Measurements from ENCODE around the gene RGN. TPM values are rescaled to one million over a fixed set of nuclear protein-coding genes. Genes with fewer than 3 reads are reported as not detected.

The RGN gene
- polyA plus RNA-seq, 1 donor from 2014 or later = 1.5 TPM

DNA sequence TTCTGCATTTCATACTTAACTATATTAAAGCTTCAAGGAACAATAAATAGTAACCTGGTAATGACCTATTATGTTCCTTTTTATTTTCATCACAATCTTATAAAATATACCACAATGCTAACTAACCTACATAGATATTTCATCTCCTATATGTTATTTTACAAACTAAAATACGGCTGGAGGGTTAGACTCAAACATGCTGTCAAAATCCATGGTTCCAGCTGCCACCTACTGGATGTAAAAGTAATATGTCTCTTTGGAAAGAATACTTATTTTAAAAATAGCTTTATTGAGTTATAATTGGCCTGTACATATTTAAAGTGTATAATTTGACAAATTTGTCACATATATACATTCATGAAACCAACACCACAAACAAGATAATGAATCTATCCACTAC lies 15.0 kb downstream of the RGN start:
- Histone ChIP-seq H2AFZ (ENCODE audit: low read depth, low read length) (no peak overlapping the region), H3K9me2 (ENCODE audit: insufficient read depth, low read length) (no peaks in the 10 kb centered on the region), H3K27ac (ENCODE audit: low read length) (no peak overlapping the region), H3K9me3 (ENCODE audit: low read length) (no peaks in the 10 kb centered on the region), H3K79me2 (replicated peaks; ENCODE audit: insufficient read depth, low read length) (no peaks in the 10 kb centered on the region), H3K27me3 (ENCODE audit: insufficient read depth, low read depth, low read length) (no peaks in the 10 kb centered on the region), H3F3A (ENCODE audit: insufficient read depth, low read length, poor library complexity, severe bottlenecking) (no peaks in the 10 kb centered on the region), H3K4me3 (ENCODE audit: low read length) (no peak overlapping the region), H3K9ac (ENCODE audit: low read length) (no peak overlapping the region), H3K4me2 (ENCODE audit: low read length) (no peak overlapping the region), H3K36me3 (ENCODE audit: insufficient read depth, low read length) (no peaks in the 10 kb centered on the region), H4K20me1 (ENCODE audit: insufficient read depth) (no peaks in the 10 kb centered on the region)
- TF ChIP-seq SMC3 (conservative IDR thresholded peaks at IDR 0.05; ENCODE audit: poor library complexity) (peak; percentile 64), EP300 (conservative IDR thresholded peaks at IDR 0.05; ENCODE audit: poor library complexity, severe bottlenecking) (no peak), CTCF (IDR thresholded peaks at IDR 0.05; ENCODE audit: poor library complexity, severe bottlenecking) (peak; percentile 65), RAD21 (conservative IDR thresholded peaks at IDR 0.05) (peak; percentile 66), TAF1 (IDR thresholded peaks at IDR 0.05; ENCODE audit: low read depth) (no peak)

DNA sequence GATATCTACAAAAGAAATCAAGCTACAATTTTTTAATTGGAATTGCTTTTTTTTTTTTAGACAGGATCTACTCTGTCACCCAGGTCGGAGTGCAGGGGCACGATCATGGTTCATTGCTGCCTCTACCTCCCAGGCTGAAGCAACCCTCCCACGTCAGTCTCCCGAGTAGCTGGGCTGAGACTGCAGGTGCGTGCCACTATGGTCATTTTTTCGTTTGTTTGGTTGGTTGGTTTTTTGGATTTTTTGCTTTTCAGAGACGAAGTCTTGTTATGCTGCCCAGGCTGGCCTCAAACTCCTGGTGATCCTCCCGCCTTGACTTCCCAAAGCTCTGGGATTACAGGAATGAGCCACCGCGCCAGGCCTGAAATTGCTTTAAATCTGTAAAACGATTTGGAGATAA lies 15.6 kb downstream of the RGN start:
- no peak overlapping the region for H2AFZ ChIP-seq (ENCODE audit: low read depth, low read length)
- H3K36me3 ChIP-seq (ENCODE audit: insufficient read depth, low read length) = no peaks in the 10 kb centered on the region
- TF ChIP-seq TAF1 (IDR thresholded peaks at IDR 0.05; ENCODE audit: low read depth) = no peak
- TF ChIP-seq EP300 (conservative IDR thresholded peaks at IDR 0.05; ENCODE audit: poor library complexity, severe bottlenecking) = no peak
- TF ChIP-seq EZH2 (IDR thresholded peaks at IDR 0.05; ENCODE audit: borderline replicate concordance, insufficient read depth, low read length, poor library complexity, severe bottlenecking) = no peak
- TF ChIP-seq CTCF (IDR thresholded peaks at IDR 0.05; ENCODE audit: poor library complexity, severe bottlenecking) = no peak
- H3K79me2 ChIP-seq (replicated peaks; ENCODE audit: insufficient read depth, low read length) = no peaks in the 10 kb centered on the region
- H3K4me3 ChIP-seq (ENCODE audit: low read length) = no peak overlapping the region
- H3K9ac ChIP-seq (ENCODE audit: low read length) = no peak overlapping the region
- no peak overlapping the region for H3K27ac ChIP-seq (ENCODE audit: low read length)
- no peaks in the 10 kb centered on the region for H4K20me1 ChIP-seq (ENCODE audit: insufficient read depth)
- H3K9me2 ChIP-seq (ENCODE audit: insufficient read depth, low read length) = no peaks in the 10 kb centered on the region
- no peaks in the 10 kb centered on the region for H3K9me3 ChIP-seq (ENCODE audit: low read length)
- no peaks in the 10 kb centered on the region for H3F3A ChIP-seq (ENCODE audit: insufficient read depth, low read length, poor library complexity, severe bottlenecking)
- no peak overlapping the region for H3K4me2 ChIP-seq (ENCODE audit: low read length)
- H3K27me3 ChIP-seq (ENCODE audit: insufficient read depth, low read depth, low read length) = no peaks in the 10 kb centered on the region

DNA sequence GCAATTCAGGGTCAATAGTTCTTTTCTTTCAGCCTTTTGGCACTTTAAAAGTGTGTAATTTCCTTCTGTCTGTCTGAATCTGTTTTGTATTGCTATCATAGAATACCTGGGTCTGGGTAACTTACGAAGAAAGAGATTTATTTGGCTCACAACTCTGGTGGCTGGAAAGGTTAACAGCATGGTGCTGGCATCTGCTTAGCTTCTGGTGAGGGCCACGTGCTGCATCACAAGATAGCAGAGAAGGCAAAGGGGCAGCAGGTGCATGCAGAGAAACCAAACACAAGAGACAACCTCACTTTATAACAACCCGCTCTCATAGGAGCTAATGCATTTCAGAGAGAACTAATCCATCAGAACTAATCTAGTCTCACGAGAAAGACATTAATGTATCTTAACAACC lies 18.8 kb downstream of the RGN start:
- Histone ChIP-seq H3K79me2 (replicated peaks; ENCODE audit: insufficient read depth, low read length) (no peaks in the 10 kb centered on the region), H3F3A (ENCODE audit: insufficient read depth, low read length, poor library complexity, severe bottlenecking) (no peaks in the 10 kb centered on the region), H3K36me3 (ENCODE audit: insufficient read depth, low read length) (no peaks in the 10 kb centered on the region), H3K4me3 (ENCODE audit: low read length) (no peak overlapping the region), H3K9ac (ENCODE audit: low read length) (no peak overlapping the region), H4K20me1 (ENCODE audit: insufficient read depth) (no peaks in the 10 kb centered on the region), H3K9me2 (ENCODE audit: insufficient read depth, low read length) (no peaks in the 10 kb centered on the region), H3K4me2 (ENCODE audit: low read length) (no peak overlapping the region), H3K27me3 (ENCODE audit: insufficient read depth, low read depth, low read length) (no peaks in the 10 kb centered on the region), H2AFZ (ENCODE audit: low read depth, low read length) (no peak overlapping the region), H3K27ac (ENCODE audit: low read length) (no peak overlapping the region), H3K9me3 (ENCODE audit: low read length) (no peaks in the 10 kb centered on the region)
- no peak for TF ChIP-seq REST (IDR thresholded peaks at IDR 0.05; ENCODE audit: borderline replicate concordance)
